NCI-H2196 (cell line): ENCODE results near the gene TLK2.

Experiments
- DNase-seq: peaks from one replicate; lab custom pipeline; 2025; ENCODE audit not compliant: unreplicated experiment; lab: John Stamatoyannopoulos, UW

Gene TLK2

DNA sequence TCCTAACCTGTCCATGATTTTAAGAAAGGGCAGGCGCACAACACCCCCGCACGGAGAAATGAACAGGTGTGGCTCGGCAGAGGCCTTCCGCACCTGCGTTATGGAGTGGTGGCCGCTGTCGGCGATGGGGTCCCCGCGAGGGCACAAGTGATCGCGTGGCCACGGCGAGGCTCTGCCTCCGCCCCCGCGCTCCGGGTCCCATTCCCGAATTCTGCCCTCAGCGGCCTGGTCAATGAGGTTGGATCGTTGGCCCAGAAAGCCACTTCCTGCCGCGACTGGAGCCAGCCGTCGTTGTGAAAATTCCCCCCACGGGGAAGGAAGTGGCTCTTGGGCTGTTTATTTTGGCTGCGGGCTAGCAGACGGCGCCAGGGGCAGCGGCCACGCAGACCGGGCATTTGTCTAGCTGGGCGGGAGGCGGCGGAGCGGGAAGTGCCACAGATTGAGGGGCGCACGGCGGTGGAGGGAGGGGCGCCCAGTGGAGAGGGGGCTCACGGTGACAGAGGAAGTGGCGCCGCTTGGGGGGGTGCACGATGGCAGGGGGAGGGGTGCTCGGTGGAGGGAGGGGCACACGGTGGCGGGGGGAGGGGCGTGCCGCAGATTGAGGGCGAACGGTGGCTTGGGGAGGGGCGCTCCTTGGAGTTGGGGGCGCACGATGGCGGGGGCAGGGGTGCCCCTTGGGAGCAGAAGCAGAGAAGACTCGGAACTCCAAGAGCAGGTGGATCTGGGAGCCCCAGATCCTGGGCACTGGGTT lies 173.8 kb downstream of the TLK2 start:
- DNase-seq: peak; percentile 84

- peak; percentile 94 for DNase-seq
Observed at GRCh38 chr17:62653002-62653825, 174.6 kb downstream of the TLK2 start.

GRCh38 chr17:62653826-62654761 lies 175.5 kb downstream of the TLK2 start:
- DNase-seq: peak; percentile 71

DNA sequence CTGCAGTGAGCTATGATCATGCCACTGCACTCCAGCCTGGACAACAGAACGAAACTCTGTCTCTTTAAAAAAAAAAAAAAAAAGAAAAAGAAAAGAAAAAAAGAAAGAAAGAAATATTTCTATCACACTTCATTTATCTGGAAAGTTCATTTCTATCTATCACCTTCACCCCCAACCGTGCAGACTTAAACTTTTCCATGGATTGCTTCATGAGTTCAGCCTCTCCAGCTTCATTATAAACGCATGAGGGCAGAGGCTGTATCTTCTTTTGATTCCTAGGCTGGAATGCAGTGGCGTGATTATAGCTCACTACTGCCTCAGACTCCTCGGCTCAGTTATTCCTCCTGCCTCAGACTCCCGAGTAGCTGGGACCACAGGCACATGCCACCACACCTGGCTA lies 177.0 kb downstream of the TLK2 start:
- no peak for DNase-seq

- no peak for DNase-seq
Observed at GRCh38 chr17:62656446-62656845, 177.8 kb downstream of the TLK2 start.

DNA sequence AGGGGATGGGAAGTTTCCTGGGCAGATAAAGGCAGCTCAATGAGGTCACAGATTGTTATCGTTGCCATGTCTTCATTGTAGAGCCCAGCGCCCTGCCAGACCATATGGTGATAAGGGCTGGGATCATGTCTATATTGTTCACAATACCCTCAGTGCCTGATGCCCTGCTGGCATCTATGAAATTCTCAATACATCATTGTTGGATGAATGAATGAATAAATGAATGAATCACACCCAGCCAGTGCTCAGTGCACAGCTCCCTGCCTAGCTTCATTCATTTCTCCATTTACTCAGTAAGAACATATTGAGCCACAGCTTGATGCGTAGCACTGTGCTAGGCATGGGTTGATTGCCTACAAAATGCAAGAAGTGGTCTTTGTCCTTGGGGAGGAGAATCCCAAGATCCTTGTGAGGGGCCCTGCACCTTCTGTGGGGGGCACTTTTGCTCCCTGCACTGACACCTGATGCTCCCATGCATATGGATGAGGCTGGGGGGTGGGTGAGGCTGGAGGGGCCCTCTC lies 178.6 kb downstream of the TLK2 start:
- DNase-seq: no peak

GRCh38 chr17:62657690-62658089 lies 179.1 kb downstream of the TLK2 start:
- DNase-seq: no peak

- DNase-seq: no peak
Observed at GRCh38 chr17:62658136-62658920, 179.7 kb downstream of the TLK2 start.

DNA sequence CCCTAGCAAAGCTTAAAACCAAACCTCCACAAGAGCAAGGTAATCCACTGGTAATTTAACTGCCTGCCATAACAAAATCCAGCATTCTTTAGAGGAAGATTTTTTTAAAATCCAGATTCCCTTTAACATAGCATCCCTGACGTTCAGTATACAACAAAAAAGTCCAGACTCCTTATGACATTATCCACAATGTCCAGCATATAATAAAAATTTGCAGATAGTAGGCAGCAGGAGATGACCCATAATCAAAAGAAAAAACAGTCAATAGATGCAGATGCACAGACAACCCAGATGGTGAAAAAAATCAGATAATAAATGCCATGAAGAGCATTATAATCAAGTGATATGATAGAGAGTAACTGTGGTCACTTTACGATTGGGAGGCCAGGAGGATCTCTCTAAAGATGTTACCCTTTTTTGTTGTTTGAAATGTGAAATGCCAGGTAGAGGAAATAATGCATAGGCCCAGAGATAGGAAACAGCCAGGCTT lies 182.0 kb downstream of the TLK2 start:
- no peak for DNase-seq

GRCh38 chr17:62661337-62661736 lies 182.7 kb downstream of the TLK2 start:
- no peak for DNase-seq

DNA sequence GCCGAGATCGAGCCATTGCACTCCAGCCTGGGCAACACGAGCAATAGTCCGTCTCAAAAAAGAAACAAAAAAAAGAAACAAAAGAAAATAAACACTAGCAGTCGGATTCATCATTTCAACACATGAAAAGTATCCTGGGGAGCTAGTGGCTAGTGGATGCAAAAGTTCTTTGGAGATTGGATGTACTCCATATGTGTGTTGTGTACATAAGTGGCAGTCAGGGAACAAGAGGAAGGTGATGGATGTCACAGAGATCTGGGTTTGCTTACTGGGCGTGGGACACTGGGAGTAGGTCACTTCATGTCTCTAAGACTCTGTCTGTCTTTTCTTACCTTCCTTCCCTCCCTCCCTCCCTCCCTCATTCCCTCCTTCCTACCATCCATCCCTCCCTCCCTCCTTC lies 184.2 kb downstream of the TLK2 start:
- no peak for DNase-seq
